ENCODE measurements around the gene NEGR1. TPM values are rescaled to one million over a fixed set of nuclear protein-coding genes. Genes with fewer than 3 reads are reported as not detected.

NEGR1 gene
- polyA plus RNA-seq, 1 donor from 2014 or later, result 47.4 TPM

DNA sequence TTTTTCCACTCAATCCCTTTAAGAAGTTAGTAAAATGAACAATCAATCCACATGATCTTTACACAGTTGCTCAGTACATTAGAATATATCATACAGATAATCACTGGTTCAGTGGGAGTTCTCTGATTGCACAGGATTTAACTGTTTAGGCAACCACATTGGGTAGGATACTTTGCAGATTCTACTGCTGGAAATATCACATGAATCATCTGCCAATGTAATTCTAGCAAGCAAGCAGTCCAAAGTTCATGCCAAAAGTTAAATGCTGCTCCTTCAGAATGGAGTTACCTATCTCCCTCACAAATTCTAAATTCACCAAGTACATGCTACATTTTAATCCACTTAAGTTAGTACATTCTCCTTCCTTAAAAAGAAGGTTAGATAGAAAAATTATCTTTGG, 52.4 kb downstream of the NEGR1 start:
- H3K4me2 ChIP-seq (ENCODE audit: low read length), result no peak overlapping the region

DNA sequence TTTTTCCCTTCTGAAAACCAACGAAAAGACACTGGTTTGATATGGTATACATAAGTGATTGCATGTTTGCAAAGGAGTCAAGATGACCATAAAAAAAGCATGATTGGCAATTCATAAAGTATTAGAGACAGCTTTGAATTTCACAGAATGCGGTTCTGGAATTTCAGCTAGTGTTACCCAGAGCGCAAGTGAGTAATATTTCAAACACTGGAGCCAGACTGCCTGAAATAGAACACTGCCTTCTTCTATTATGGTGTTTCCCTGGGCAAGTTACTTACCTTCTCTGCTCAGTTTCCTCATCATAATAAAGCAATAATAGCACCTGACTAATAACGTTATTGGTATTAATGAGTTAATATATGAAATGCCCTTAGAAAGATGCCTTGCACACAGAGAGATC, 54.7 kb downstream of the NEGR1 start:
- H3K9me3 ChIP-seq (ENCODE audit: low read length), result no peaks in the 10 kb centered on the region
- no peaks in the 10 kb centered on the region for H3K9me2 ChIP-seq (ENCODE audit: insufficient read depth, low read length)
- H3K79me2 ChIP-seq (replicated peaks; ENCODE audit: insufficient read depth, low read length), result no peaks in the 10 kb centered on the region
- no peak for TF ChIP-seq SMC3 (conservative IDR thresholded peaks at IDR 0.05; ENCODE audit: poor library complexity)
- TF ChIP-seq, protein P1, sequence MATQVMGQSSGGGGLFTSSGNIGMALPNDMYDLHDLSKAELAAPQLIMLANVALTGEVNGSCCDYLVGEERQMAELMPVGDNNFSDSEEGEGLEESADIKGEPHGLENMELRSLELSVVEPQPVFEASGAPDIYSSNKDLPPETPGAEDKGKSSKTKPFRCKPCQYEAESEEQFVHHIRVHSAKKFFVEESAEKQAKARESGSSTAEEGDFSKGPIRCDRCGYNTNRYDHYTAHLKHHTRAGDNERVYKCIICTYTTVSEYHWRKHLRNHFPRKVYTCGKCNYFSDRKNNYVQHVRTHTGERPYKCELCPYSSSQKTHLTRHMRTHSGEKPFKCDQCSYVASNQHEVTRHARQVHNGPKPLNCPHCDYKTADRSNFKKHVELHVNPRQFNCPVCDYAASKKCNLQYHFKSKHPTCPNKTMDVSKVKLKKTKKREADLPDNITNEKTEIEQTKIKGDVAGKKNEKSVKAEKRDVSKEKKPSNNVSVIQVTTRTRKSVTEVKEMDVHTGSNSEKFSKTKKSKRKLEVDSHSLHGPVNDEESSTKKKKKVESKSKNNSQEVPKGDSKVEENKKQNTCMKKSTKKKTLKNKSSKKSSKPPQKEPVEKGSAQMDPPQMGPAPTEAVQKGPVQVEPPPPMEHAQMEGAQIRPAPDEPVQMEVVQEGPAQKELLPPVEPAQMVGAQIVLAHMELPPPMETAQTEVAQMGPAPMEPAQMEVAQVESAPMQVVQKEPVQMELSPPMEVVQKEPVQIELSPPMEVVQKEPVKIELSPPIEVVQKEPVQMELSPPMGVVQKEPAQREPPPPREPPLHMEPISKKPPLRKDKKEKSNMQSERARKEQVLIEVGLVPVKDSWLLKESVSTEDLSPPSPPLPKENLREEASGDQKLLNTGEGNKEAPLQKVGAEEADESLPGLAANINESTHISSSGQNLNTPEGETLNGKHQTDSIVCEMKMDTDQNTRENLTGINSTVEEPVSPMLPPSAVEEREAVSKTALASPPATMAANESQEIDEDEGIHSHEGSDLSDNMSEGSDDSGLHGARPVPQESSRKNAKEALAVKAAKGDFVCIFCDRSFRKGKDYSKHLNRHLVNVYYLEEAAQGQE (IDR thresholded peaks at IDR 0.05; ENCODE audit: borderline replicate concordance), result no peak
- no peak for TF ChIP-seq EP300 (conservative IDR thresholded peaks at IDR 0.05; ENCODE audit: poor library complexity, severe bottlenecking)
- no peak for TF ChIP-seq RAD21 (conservative IDR thresholded peaks at IDR 0.05)
- TF ChIP-seq TAF1 (IDR thresholded peaks at IDR 0.05; ENCODE audit: low read depth), result no peak
- TF ChIP-seq, protein P2, sequence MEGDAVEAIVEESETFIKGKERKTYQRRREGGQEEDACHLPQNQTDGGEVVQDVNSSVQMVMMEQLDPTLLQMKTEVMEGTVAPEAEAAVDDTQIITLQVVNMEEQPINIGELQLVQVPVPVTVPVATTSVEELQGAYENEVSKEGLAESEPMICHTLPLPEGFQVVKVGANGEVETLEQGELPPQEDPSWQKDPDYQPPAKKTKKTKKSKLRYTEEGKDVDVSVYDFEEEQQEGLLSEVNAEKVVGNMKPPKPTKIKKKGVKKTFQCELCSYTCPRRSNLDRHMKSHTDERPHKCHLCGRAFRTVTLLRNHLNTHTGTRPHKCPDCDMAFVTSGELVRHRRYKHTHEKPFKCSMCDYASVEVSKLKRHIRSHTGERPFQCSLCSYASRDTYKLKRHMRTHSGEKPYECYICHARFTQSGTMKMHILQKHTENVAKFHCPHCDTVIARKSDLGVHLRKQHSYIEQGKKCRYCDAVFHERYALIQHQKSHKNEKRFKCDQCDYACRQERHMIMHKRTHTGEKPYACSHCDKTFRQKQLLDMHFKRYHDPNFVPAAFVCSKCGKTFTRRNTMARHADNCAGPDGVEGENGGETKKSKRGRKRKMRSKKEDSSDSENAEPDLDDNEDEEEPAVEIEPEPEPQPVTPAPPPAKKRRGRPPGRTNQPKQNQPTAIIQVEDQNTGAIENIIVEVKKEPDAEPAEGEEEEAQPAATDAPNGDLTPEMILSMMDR (IDR thresholded peaks at IDR 0.05; ENCODE audit: poor library complexity, severe bottlenecking), result no peak
- no peak for TF ChIP-seq EZH2 (IDR thresholded peaks at IDR 0.05; ENCODE audit: borderline replicate concordance, insufficient read depth, low read length, poor library complexity, severe bottlenecking)
- no peak for TF ChIP-seq POLR2AphosphoS5 (IDR thresholded peaks at IDR 0.05)
- H3K9ac ChIP-seq (ENCODE audit: low read length), result no peak overlapping the region
- H3K36me3 ChIP-seq (ENCODE audit: insufficient read depth, low read length), result no peaks in the 10 kb centered on the region
- no peaks in the 10 kb centered on the region for H3K27me3 ChIP-seq (ENCODE audit: insufficient read depth, low read depth, low read length)
- H3F3A ChIP-seq (ENCODE audit: insufficient read depth, low read length, poor library complexity, severe bottlenecking), result no peaks in the 10 kb centered on the region
- no peaks in the 10 kb centered on the region for H4K20me1 ChIP-seq (ENCODE audit: insufficient read depth)
- H2AFZ ChIP-seq (ENCODE audit: low read depth, low read length), result no peak overlapping the region
- H3K27ac ChIP-seq (ENCODE audit: low read length), result no peak overlapping the region
- no peak overlapping the region for H3K4me3 ChIP-seq (ENCODE audit: low read length)
- no peak overlapping the region for H3K4me2 ChIP-seq (ENCODE audit: low read length)

More for the DNA sequence above, 52.4 kb downstream of the NEGR1 start:
- Histone ChIP-seq H3K79me2 (replicated peaks; ENCODE audit: insufficient read depth, low read length) (no peaks in the 10 kb centered on the region), H3F3A (ENCODE audit: insufficient read depth, low read length, poor library complexity, severe bottlenecking) (no peaks in the 10 kb centered on the region), H2AFZ (ENCODE audit: low read depth, low read length) (no peak overlapping the region), H3K4me3 (ENCODE audit: low read length) (no peak overlapping the region), H3K27me3 (ENCODE audit: insufficient read depth, low read depth, low read length) (no peaks in the 10 kb centered on the region), H4K20me1 (ENCODE audit: insufficient read depth) (no peaks in the 10 kb centered on the region), H3K36me3 (ENCODE audit: insufficient read depth, low read length) (no peaks in the 10 kb centered on the region), H3K27ac (ENCODE audit: low read length) (no peak overlapping the region), H3K9ac (ENCODE audit: low read length) (no peak overlapping the region), H3K9me3 (ENCODE audit: low read length) (no peaks in the 10 kb centered on the region), H3K9me2 (ENCODE audit: insufficient read depth, low read length) (no peaks in the 10 kb centered on the region)
- TF ChIP-seq SMC3 (conservative IDR thresholded peaks at IDR 0.05; ENCODE audit: poor library complexity) (no peak), EZH2 (IDR thresholded peaks at IDR 0.05; ENCODE audit: borderline replicate concordance, insufficient read depth, low read length, poor library complexity, severe bottlenecking) (no peak), RAD21 (conservative IDR thresholded peaks at IDR 0.05) (no peak)
- TF ChIP-seq, protein P2 (IDR thresholded peaks at IDR 0.05; ENCODE audit: poor library complexity, severe bottlenecking), result no peak
- TF ChIP-seq, protein P1 (IDR thresholded peaks at IDR 0.05; ENCODE audit: borderline replicate concordance), result no peak
